ENCODE results near the gene SLC24A3. TPM values are rescaled to one million over a fixed set of nuclear protein-coding genes. Genes with fewer than 3 reads are reported as not detected.

Gene SLC24A3
- total and polyA plus RNA-seq, 4 donors = 1.9 to 8.4 (median 5.8) TPM

GRCh38 chr20:19181552-19181951, 30.9 kb upstream of the SLC24A3 start:
- WGBS, 2 donors = 59 to 72% methylated on average over 2 of the region's 2 CpGs
- H3K9me3 ChIP-seq (ENCODE audit: control insufficient read depth in 4 of 4, insufficient read depth in 3 of 4, low read length in 3 of 4) = no peaks in the 10 kb centered on the region
- H3K4me1 ChIP-seq (ENCODE audit: control insufficient read depth in 5 of 5, insufficient read depth in 5 of 5, low read length in 5 of 5) = no peaks in the 10 kb centered on the region
- no peak for TF ChIP-seq CTCF (IDR thresholded peaks at IDR 0.05; ENCODE audit: control extremely low read depth, extremely low read depth)
- no peak for ATAC-seq (ENCODE audit: insufficient read depth, low FRiP score)
- no peak for DNase-seq
- H3K9ac ChIP-seq (ENCODE audit: insufficient read depth in 1 of 2, low read length in 2 of 2) = no peak overlapping the region
- H3K36me3 ChIP-seq (ENCODE audit: control insufficient read depth in 4 of 4, insufficient read depth in 4 of 4, low read length in 4 of 4) = no peaks in the 10 kb centered on the region
- H3K27me3 ChIP-seq (ENCODE audit: control insufficient read depth in 3 of 3, insufficient read depth in 3 of 3, low read length in 2 of 3) = no peaks in the 10 kb centered on the region
- H3K4me3 ChIP-seq = no peak overlapping the region
- no peak overlapping the region for H3K27ac ChIP-seq (ENCODE audit: low read depth in 1 of 2, low read length in 1 of 2)

- Histone ChIP-seq H3K4me3 (no peak overlapping the region), H3K27me3 (ENCODE audit: control insufficient read depth in 3 of 3, insufficient read depth in 3 of 3, low read length in 2 of 3) (no peaks in the 10 kb centered on the region), H3K36me3 (ENCODE audit: control insufficient read depth in 4 of 4, insufficient read depth in 4 of 4, low read length in 4 of 4) (no peaks in the 10 kb centered on the region), H3K4me1 (ENCODE audit: control insufficient read depth in 5 of 5, insufficient read depth in 5 of 5, low read length in 5 of 5) (no peaks in the 10 kb centered on the region), H3K9me3 (ENCODE audit: control insufficient read depth in 4 of 4, insufficient read depth in 3 of 4, low read length in 3 of 4) (no peaks in the 10 kb centered on the region), H3K9ac (ENCODE audit: insufficient read depth in 1 of 2, low read length in 2 of 2) (no peak overlapping the region), H3K27ac (ENCODE audit: low read depth in 1 of 2, low read length in 1 of 2) (no peak overlapping the region)
- DNase-seq = no peak
- no peak for TF ChIP-seq CTCF (IDR thresholded peaks at IDR 0.05; ENCODE audit: control extremely low read depth, extremely low read depth)
- no peak for ATAC-seq (ENCODE audit: insufficient read depth, low FRiP score)
Measured at GRCh38 chr20:19185083-19185482, 27.4 kb upstream of the SLC24A3 start.

DNA sequence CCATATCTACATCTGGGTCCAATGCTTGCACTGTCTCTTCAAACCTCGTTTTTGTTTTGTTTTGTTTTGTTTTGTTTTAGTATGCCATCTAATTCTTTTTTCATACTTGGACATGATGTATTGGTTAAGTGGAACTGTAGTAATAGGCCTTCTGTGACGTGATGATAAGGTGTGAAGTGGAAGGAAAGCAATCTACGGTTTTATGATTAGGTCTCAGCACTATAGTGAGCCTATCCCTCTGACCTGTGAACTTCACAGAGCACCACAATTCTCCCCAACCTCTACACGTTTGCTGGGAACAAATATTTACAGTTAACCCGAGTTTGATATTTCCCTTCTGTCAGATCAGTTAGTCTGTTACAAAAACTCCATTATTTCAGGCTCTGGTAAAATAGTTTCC, 19.1 kb upstream of the SLC24A3 start:
- Histone ChIP-seq H3K9ac (ENCODE audit: insufficient read depth in 1 of 2, low read length in 2 of 2) (no peak overlapping the region), H3K36me3 (ENCODE audit: control insufficient read depth in 4 of 4, insufficient read depth in 4 of 4, low read length in 4 of 4) (no peaks in the 10 kb centered on the region), H3K9me3 (ENCODE audit: control insufficient read depth in 4 of 4, insufficient read depth in 3 of 4, low read length in 3 of 4) (no peaks in the 10 kb centered on the region), H3K27ac (ENCODE audit: low read depth in 1 of 2, low read length in 1 of 2) (no peak overlapping the region), H3K4me3 (no peak overlapping the region), H3K4me1 (ENCODE audit: control insufficient read depth in 5 of 5, insufficient read depth in 5 of 5, low read length in 5 of 5) (no peaks in the 10 kb centered on the region), H3K27me3 (ENCODE audit: control insufficient read depth in 3 of 3, insufficient read depth in 3 of 3, low read length in 2 of 3) (no peaks in the 10 kb centered on the region)
- no peak for TF ChIP-seq CTCF (IDR thresholded peaks at IDR 0.05; ENCODE audit: control extremely low read depth, extremely low read depth)
- DNase-seq (peak in 1 of 3 donors; percentile 9), ATAC-seq (ENCODE audit: insufficient read depth, low FRiP score) (no peak)
- WGBS, 2 donors = 37 to 69% methylated on average over 5 of the region's 5 CpGs

- Histone ChIP-seq H3K4me3 (no peak overlapping the region), H3K27ac (ENCODE audit: low read depth in 1 of 2, low read length in 1 of 2) (no peak overlapping the region), H3K27me3 (ENCODE audit: control insufficient read depth in 3 of 3, insufficient read depth in 3 of 3, low read length in 2 of 3) (peaks cover 0 to 9% (median 0%) of the 10 kb centered on the region in 3 donors), H3K9ac (ENCODE audit: insufficient read depth in 1 of 2, low read length in 2 of 2) (no peak overlapping the region), H3K4me1 (ENCODE audit: control insufficient read depth in 5 of 5, insufficient read depth in 5 of 5, low read length in 5 of 5) (peaks cover 0 to 5% (median 0%) of the 10 kb centered on the region in 5 donors), H3K9me3 (ENCODE audit: control insufficient read depth in 4 of 4, insufficient read depth in 3 of 4, low read length in 3 of 4) (no peaks in the 10 kb centered on the region), H3K36me3 (ENCODE audit: control insufficient read depth in 4 of 4, insufficient read depth in 4 of 4, low read length in 4 of 4) (no peaks in the 10 kb centered on the region)
- 14 to 15% methylated on average over 8 of the region's 8 CpGs for WGBS, 2 donors
- TF ChIP-seq CTCF (IDR thresholded peaks at IDR 0.05; ENCODE audit: control extremely low read depth, extremely low read depth) = peak; percentile 71
- ATAC-seq (ENCODE audit: insufficient read depth, low FRiP score) (no peak), DNase-seq (peak; percentile 64 to 69 (median 66))
Measured at GRCh38 chr20:19205981-19206396, 6.5 kb upstream of the SLC24A3 start.

All from lung (tissue), 12 donors.